Body of pancreas (tissue), 4 donors: ENCODE data around the gene TASOR.

Source experiments
- POLR2A ChIP-seq, 3 donors: fragments of 450-650 bp; IDR thresholded peaks; one replicate each; pipeline ENCODE4 v1.6.1; 2016; ENCODE audit warnings: antibody characterized with exemption in 3 of 3, mild to moderate bottlenecking in 2 of 3
- TF ChIP-seq, protein P1 (sequence below), 7 experiments: fragments of 450-650 bp in 4 of 7; fragments of 200-600 bp in 3 of 7; sonication (generic) in 3 of 7; IDR thresholded peaks; one replicate each; pipeline ENCODE4 v1.5.1; 2016 to 2019; ENCODE audit warnings: antibody characterized with exemption in 7 of 7

DNA sequence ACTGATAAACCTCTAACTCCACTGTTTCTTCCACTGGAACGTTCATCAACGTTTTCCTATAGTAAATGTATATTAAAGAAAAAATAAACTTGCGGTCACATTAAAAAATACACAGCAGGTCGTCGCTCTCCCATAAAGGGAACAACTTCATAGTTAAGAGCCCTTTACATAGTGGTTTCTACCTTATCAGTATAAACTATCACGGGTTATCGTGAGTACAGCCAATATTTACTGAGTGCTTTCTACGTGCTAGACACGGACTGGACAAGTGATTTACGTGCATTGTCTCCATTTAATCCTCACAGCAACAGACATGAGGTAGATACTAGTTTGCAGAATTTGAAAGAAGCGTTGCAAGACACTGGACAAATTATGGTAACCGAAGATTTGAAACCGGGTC lies 964 bp upstream of the TASOR start:
- TF ChIP-seq, protein P1, sequence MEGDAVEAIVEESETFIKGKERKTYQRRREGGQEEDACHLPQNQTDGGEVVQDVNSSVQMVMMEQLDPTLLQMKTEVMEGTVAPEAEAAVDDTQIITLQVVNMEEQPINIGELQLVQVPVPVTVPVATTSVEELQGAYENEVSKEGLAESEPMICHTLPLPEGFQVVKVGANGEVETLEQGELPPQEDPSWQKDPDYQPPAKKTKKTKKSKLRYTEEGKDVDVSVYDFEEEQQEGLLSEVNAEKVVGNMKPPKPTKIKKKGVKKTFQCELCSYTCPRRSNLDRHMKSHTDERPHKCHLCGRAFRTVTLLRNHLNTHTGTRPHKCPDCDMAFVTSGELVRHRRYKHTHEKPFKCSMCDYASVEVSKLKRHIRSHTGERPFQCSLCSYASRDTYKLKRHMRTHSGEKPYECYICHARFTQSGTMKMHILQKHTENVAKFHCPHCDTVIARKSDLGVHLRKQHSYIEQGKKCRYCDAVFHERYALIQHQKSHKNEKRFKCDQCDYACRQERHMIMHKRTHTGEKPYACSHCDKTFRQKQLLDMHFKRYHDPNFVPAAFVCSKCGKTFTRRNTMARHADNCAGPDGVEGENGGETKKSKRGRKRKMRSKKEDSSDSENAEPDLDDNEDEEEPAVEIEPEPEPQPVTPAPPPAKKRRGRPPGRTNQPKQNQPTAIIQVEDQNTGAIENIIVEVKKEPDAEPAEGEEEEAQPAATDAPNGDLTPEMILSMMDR (IDR thresholded peaks at IDR 0.05): no peak
- TF ChIP-seq POLR2A (IDR thresholded peaks at IDR 0.05): no peak
